ENCODE results near the gene ZBTB20. TPM values are rescaled to one million over a fixed set of nuclear protein-coding genes. Genes with fewer than 3 reads are reported as not detected.

Gene ZBTB20
- total RNA-seq, 2 donors from 2014 or later, result 55.3 to 61.2 TPM

DNA sequence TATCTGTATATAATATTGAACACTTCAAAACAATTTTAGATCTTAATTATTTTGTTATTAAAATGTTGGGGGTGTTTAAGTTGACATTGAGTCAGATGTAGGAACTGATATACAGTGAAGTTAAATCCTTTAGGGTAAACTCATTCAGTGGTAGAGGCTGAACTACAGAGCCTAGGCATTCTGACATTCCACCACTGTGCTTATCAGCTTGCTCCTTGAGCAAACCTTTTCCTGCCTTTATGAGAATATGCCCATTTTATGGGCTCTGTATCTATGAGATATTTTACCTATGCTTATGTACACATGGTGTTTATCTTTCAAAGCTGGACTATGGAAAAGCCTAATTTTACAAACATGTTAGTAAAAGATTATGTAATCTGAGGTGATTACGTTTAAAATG is 407.5 kb downstream of the ZBTB20 start:
- no peak for ATAC-seq

GRCh38 chr3:114732353-114732752 is 414.7 kb downstream of the ZBTB20 start:
- no peaks in the 10 kb centered on the region for H3K9me3 ChIP-seq (ENCODE audit: control insufficient read depth, low read length, poor library complexity, severe bottlenecking)
- Mint-ChIP-seq H3K4me3 (no peak overlapping the region), H3K27ac (no peak overlapping the region), H3K4me1 (peaks cover 4% of the 10 kb centered on the region), H3K36me3 (ENCODE audit: low read depth) (no peaks in the 10 kb centered on the region), H3K27me3 (no peaks in the 10 kb centered on the region)
- DNase-seq (no peak), ATAC-seq (no peak)

More for the DNA sequence above, 407.5 kb downstream of the ZBTB20 start:
- H3K4me3 Mint-ChIP-seq, result no peak overlapping the region
- peaks cover 2% of the 10 kb centered on the region for H3K36me3 Mint-ChIP-seq (ENCODE audit: low read depth)
- no peaks in the 10 kb centered on the region for H3K27me3 Mint-ChIP-seq
- H3K4me1 Mint-ChIP-seq, result peaks cover under 1% of the 10 kb centered on the region
- H3K9me3 ChIP-seq (ENCODE audit: control insufficient read depth, low read length, poor library complexity, severe bottlenecking), result no peaks in the 10 kb centered on the region
- no peak overlapping the region for H3K27ac Mint-ChIP-seq
- DNase-seq, result no peak

DNA sequence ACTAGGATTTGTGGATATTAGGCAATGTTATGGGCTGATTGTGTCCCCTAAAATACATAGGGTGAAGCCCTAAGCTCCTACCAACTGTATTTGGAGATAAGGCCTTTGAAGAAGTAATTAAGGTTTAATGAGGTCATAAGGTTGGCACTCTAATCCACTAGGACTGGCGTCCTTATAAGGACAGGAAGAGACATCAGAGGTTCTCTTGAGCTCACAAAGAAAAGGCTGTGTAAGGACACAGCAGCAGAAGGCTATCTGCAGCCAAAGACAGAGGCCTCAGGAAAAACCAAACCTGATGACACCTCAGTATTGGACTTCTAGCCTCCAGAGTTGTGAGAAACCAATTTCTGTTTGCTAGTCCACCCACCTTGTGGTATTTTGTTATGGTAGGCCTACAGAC is 416.7 kb downstream of the ZBTB20 start:
- Mint-ChIP-seq H3K4me3 (no peak overlapping the region), H3K4me1 (peaks cover 4% of the 10 kb centered on the region), H3K36me3 (ENCODE audit: low read depth) (no peaks in the 10 kb centered on the region), H3K27me3 (no peaks in the 10 kb centered on the region), H3K27ac (no peak overlapping the region)
- no peak for ATAC-seq
- DNase-seq, result no peak
- H3K9me3 ChIP-seq (ENCODE audit: control insufficient read depth, low read length, poor library complexity, severe bottlenecking), result no peaks in the 10 kb centered on the region

DNA sequence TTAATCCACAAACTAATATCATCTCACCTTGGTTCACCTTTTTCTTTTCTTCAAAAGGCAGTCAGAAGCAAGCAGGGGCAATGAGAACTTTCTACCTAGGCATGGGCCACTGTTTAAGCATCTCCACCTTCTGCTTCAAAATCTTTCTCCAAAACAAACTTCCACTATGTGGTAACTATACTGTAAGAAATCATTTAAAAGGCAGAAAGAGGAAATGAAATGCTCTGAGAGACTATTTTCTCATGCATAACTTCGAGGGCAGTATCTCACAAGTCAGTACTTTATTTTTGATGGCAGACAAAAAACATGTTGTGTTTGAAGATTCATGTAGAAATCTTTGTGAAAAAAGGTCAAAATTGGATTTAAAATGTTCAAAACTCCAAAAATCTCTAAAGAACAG is 419.7 kb downstream of the ZBTB20 start:
- Mint-ChIP-seq H3K4me3 (no peak overlapping the region), H3K4me1 (peaks cover 14% of the 10 kb centered on the region), H3K36me3 (ENCODE audit: low read depth) (no peaks in the 10 kb centered on the region), H3K27me3 (no peaks in the 10 kb centered on the region), H3K27ac (no peak overlapping the region)
- no peaks in the 10 kb centered on the region for H3K9me3 ChIP-seq (ENCODE audit: control insufficient read depth, low read length, poor library complexity, severe bottlenecking)
- ATAC-seq, result no peak
- no peak for DNase-seq

DNA sequence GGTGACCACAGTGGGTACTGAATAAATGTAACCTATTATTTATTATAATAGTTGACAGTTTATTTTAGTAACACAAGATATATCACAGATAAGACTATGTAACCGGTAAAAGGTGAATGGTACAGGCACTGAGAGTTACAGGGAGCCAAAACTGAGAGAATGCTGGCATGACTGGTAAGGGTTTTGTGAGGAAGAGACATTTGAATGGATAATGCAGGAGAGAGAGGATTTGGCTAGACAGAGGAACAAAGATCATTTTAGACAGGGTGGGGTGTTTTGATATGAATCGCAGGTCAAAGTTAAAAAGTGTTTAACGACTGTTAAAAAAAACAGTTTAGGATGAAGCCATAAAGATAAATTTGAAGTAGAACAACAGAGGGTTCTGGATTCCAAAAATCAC is 421.1 kb downstream of the ZBTB20 start:
- Mint-ChIP-seq H3K4me3 (no peak overlapping the region), H3K4me1 (peaks cover 24% of the 10 kb centered on the region)

DNA sequence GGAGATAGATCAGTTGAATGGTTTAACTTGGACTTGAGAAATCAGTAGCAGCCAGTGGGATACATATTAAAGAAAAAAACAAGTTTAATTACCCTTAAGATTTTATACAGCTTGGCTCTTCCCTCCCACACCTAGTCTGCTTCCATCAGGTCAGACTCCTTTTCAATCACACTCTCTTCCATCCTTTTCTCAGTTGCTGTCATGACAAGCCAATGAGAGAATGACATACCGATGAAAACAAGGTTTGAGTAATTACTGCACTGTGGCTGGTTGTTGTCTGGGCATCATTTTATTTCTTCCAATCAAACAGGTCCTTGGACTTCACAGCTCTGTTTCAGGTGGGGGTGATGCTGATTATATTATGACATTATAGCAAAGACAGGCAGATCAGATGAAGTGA is 424.6 kb downstream of the ZBTB20 start:
- Mint-ChIP-seq H3K27ac (peak overlapping the region; percentile 32), H3K4me3 (peak overlapping the region; percentile 53), H3K36me3 (ENCODE audit: low read depth) (no peaks in the 10 kb centered on the region), H3K4me1 (peaks cover 34% of the 10 kb centered on the region), H3K27me3 (no peaks in the 10 kb centered on the region)
- ATAC-seq (no peak), DNase-seq (no peak)
- no peaks in the 10 kb centered on the region for H3K9me3 ChIP-seq (ENCODE audit: control insufficient read depth, low read length, poor library complexity, severe bottlenecking)

More for the DNA sequence above, 421.1 kb downstream of the ZBTB20 start:
- no peak overlapping the region for H3K27ac Mint-ChIP-seq
- H3K27me3 Mint-ChIP-seq, result no peaks in the 10 kb centered on the region
- no peak for DNase-seq
- no peaks in the 10 kb centered on the region for H3K9me3 ChIP-seq (ENCODE audit: control insufficient read depth, low read length, poor library complexity, severe bottlenecking)
- H3K36me3 Mint-ChIP-seq (ENCODE audit: low read depth), result no peaks in the 10 kb centered on the region
- no peak for ATAC-seq

DNA sequence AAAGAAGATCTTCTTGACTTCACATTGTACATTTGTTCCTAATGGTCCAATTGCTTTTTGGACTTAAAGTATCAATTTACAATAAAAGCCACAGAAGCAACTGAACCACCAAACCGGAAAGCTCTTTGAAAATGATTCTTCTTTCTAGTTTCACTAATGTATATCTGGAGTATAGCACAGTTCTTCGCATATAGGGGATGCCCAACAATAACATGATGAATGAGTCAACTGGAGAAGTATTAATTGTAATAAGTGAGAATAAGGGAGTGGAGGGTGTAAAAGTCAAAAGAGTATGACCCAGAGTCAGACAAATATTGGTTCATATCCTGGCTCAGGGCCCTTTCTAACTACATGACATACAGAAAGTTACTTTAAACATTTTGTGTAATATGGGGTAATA is 425.2 kb downstream of the ZBTB20 start:
- peak overlapping the region; percentile 32 for H3K27ac Mint-ChIP-seq
- ATAC-seq, result peak; percentile 33
- peak overlapping the region; percentile 50 for H3K4me3 Mint-ChIP-seq
- no peak for DNase-seq
- H3K27me3 Mint-ChIP-seq, result no peaks in the 10 kb centered on the region
- H3K36me3 Mint-ChIP-seq (ENCODE audit: low read depth), result no peaks in the 10 kb centered on the region
- peaks cover 35% of the 10 kb centered on the region for H3K4me1 Mint-ChIP-seq
- no peaks in the 10 kb centered on the region for H3K9me3 ChIP-seq (ENCODE audit: control insufficient read depth, low read length, poor library complexity, severe bottlenecking)

- Mint-ChIP-seq H3K36me3 (ENCODE audit: low read depth) (no peaks in the 10 kb centered on the region), H3K4me1 (peaks cover 35% of the 10 kb centered on the region), H3K27me3 (no peaks in the 10 kb centered on the region), H3K4me3 (peak overlapping the region; percentile 43), H3K27ac (no peak overlapping the region)
- ATAC-seq (no peak), DNase-seq (no peak)
- H3K9me3 ChIP-seq (ENCODE audit: control insufficient read depth, low read length, poor library complexity, severe bottlenecking), result no peaks in the 10 kb centered on the region
These were observed 425.9 kb downstream of the ZBTB20 start for GRCh38 chr3:114721209-114721608.

DNA sequence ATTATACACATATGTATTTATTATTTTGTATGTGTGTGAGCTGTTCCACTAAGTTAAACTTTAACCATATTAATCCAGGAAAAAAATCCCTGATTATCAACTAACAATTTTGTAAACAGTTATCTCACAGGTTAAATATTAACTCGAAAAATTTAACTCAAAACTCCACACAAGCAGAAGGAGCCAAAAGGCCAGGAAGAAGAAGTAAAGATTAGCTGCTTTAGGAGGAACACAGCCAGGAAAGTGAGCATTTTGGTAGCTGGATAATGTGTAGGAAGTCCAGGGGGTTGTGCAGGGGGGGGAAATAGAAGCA is 428.2 kb downstream of the ZBTB20 start:
- ATAC-seq (no peak), DNase-seq (no peak)
- Mint-ChIP-seq H3K4me3 (no peak overlapping the region), H3K27me3 (no peaks in the 10 kb centered on the region), H3K27ac (no peak overlapping the region), H3K4me1 (peaks cover 38% of the 10 kb centered on the region), H3K36me3 (ENCODE audit: low read depth) (peaks cover 3% of the 10 kb centered on the region)
- no peaks in the 10 kb centered on the region for H3K9me3 ChIP-seq (ENCODE audit: control insufficient read depth, low read length, poor library complexity, severe bottlenecking)

DNA sequence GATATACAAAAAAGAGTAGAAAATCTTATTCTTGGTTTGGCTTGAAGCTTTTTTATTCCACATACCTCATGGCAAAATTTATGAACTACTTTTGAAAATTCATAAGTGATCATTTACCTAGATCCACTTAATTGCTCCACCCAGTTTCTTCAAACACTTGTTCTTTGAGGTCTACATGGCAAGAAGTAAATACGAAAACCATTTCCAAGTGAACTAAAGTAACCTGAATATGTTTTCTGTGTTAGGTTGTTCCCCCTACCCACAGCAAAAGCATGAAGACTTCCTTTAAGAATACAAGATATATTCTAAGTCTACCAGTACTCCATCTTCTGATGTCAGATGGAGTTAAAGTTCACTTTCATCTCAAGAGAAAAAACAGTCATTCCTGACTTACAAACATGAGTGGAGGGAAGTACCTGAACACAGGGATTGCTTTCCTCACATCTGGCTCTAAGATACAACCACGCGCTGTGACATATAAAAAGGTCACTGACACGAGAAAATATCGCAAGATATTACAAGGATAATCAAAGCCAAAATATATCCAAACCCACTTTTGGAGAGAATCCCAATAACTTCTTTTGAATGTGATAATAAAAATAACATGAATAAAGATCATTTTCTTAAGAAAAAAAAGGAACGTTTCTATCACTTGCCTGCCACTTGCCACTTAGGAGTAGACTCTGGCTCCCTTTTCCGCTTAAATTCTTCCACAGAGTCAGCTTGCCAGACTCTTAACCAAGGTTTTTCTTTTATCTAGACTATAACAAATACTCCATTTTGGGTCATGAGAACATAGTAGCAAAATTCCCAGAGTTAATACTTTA is 428.8 kb downstream of the ZBTB20 start:
- H3K4me3 Mint-ChIP-seq, result no peak overlapping the region
- H3K27ac Mint-ChIP-seq, result no peak overlapping the region
- DNase-seq (no peak), ATAC-seq (no peak)
- H3K27me3 Mint-ChIP-seq, result no peaks in the 10 kb centered on the region
- H3K36me3 Mint-ChIP-seq (ENCODE audit: low read depth), result peaks cover 3% of the 10 kb centered on the region
- no peaks in the 10 kb centered on the region for H3K9me3 ChIP-seq (ENCODE audit: control insufficient read depth, low read length, poor library complexity, severe bottlenecking)
- peaks cover 37% of the 10 kb centered on the region for H3K4me1 Mint-ChIP-seq

GRCh38 chr3:114716916-114717315 is 430.2 kb downstream of the ZBTB20 start:
- no peak overlapping the region for H3K4me3 Mint-ChIP-seq
- no peak for DNase-seq
- no peak for ATAC-seq
- H3K36me3 Mint-ChIP-seq (ENCODE audit: low read depth), result peaks cover 3% of the 10 kb centered on the region
- H3K4me1 Mint-ChIP-seq, result peaks cover 24% of the 10 kb centered on the region
- no peak overlapping the region for H3K27ac Mint-ChIP-seq
- no peaks in the 10 kb centered on the region for H3K9me3 ChIP-seq (ENCODE audit: control insufficient read depth, low read length, poor library complexity, severe bottlenecking)
- no peaks in the 10 kb centered on the region for H3K27me3 Mint-ChIP-seq

DNA sequence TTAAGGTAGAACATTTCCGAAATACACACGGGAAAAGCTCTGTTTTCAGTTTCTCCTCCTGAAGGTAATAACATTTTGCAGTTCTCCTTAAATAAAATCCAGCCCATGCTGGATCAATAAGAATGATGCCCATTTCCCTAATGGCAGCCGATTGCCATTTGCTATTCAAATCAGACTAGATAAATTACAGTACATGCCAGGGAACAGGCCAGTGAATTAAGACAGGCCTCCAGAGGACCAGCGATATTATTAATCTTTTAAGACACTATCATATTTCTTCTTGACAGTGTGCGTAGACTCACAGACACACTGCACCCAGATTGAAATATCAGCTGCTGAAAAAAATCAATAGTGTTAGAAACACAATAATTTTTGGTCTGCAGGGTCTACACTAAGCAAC is 431.0 kb downstream of the ZBTB20 start:
- H3K9me3 ChIP-seq (ENCODE audit: control insufficient read depth, low read length, poor library complexity, severe bottlenecking), result no peaks in the 10 kb centered on the region
- ATAC-seq (no peak), DNase-seq (no peak)
- Mint-ChIP-seq H3K27me3 (no peaks in the 10 kb centered on the region), H3K4me1 (peaks cover 18% of the 10 kb centered on the region), H3K27ac (no peak overlapping the region), H3K36me3 (ENCODE audit: low read depth) (peaks cover 3% of the 10 kb centered on the region), H3K4me3 (no peak overlapping the region)

DNA sequence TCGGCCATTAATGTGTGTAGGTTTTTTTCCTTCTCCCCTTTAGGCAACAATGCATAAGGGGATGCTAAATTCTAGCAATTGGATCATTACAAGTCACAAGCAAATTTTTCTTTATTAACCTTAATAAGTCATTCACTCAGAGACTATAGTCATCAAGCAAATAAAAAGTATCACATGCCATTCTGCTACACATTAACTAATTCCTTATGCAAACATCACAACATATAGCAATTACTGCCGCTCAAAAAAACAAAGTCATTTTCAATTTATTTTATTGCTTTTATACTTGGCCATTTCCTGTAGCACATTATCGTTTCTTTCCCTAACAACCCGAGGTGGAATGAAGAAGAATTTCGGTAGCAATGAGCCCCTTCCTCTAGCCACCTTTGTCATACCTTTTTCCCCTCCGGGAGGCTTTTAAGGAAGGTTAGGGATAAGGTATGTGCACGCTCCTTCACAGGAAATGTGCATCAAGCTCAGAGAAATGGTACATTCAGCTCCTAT is 432.1 kb downstream of the ZBTB20 start:
- H3K4me1 Mint-ChIP-seq, result peaks cover 11% of the 10 kb centered on the region
- no peak overlapping the region for H3K4me3 Mint-ChIP-seq
- H3K27me3 Mint-ChIP-seq, result no peaks in the 10 kb centered on the region

DNA sequence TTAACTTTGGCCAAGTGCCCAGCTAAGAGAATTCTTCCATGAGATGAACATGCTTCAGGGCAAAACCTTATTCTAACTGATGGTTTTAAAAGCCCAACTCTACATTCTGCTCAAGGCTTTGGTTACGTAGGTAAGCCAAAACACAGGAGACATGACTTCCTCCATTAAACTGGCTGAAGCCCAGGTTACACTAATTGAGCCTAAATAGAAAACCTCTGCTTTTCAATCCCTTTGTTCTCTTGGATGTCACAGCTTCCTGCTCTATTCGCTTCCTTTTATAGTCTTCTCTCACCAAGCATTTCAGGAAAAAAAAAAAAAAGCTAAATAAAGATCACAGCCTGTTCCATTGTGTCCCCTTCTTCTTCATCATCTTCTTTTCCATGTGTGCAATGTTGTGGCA is 432.9 kb downstream of the ZBTB20 start:
- H3K9me3 ChIP-seq (ENCODE audit: control insufficient read depth, low read length, poor library complexity, severe bottlenecking), result no peaks in the 10 kb centered on the region
- H3K27ac Mint-ChIP-seq, result no peak overlapping the region
- H3K36me3 Mint-ChIP-seq (ENCODE audit: low read depth), result peaks cover 6% of the 10 kb centered on the region
- no peak overlapping the region for H3K4me3 Mint-ChIP-seq
- H3K4me1 Mint-ChIP-seq, result peaks cover 12% of the 10 kb centered on the region
- DNase-seq (no peak), ATAC-seq (no peak)
- no peaks in the 10 kb centered on the region for H3K27me3 Mint-ChIP-seq

More for the DNA sequence above, 432.1 kb downstream of the ZBTB20 start:
- H3K9me3 ChIP-seq (ENCODE audit: control insufficient read depth, low read length, poor library complexity, severe bottlenecking), result no peaks in the 10 kb centered on the region
- DNase-seq (no peak), ATAC-seq (no peak)
- Mint-ChIP-seq H3K27ac (no peak overlapping the region), H3K36me3 (ENCODE audit: low read depth) (peaks cover 3% of the 10 kb centered on the region)

Data from T-helper 17 cell (primary cell).